Measurements from ENCODE around the gene HSD3B7.

HSD3B7 gene

DNA sequence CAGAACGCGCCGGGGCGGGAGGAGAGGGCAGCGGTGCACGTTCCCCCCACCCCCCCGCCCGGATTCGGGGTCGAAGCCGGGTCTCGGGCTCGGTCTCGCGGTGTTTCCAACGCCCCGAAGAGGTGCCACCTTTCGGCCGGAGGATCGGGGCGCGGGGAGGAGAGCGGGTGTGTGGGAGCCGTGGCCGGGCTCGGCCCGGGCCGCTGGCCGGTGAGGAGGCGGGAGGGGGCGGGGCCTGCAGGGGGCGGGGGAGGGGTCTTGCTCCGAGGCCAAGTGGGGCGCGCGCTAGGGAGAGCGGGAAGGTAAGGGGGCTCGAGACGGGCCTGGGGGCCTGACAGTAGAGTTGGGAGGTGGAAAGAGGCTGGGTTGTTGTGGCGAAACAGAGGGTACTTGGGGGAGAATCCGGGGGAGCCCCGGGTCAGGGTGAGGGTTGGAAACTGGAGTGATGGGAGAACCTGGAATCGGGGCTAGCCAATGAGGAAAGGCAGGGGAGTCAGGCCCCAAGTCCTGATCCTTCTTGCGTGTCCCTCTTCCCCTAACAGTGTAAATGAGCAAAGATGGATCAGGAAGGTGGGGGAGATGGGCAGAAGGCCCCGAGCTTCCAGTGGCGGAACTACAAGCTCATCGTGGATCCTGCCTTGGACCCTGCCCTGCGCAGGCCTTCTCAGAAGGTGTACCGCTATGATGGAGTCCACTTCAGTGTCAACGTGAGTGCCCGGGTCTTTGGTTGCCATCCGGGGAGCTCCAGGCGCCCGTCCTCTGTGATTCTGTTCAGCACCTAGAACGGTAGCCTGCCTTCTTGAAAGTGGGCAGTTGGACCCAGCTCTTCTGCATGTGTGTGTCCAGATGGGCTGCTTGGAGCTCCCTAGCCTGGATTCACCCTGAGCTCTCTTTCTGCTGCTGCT lies 26.6 kb upstream of the HSD3B7 start:
- TF ChIP-seq, protein P1, sequence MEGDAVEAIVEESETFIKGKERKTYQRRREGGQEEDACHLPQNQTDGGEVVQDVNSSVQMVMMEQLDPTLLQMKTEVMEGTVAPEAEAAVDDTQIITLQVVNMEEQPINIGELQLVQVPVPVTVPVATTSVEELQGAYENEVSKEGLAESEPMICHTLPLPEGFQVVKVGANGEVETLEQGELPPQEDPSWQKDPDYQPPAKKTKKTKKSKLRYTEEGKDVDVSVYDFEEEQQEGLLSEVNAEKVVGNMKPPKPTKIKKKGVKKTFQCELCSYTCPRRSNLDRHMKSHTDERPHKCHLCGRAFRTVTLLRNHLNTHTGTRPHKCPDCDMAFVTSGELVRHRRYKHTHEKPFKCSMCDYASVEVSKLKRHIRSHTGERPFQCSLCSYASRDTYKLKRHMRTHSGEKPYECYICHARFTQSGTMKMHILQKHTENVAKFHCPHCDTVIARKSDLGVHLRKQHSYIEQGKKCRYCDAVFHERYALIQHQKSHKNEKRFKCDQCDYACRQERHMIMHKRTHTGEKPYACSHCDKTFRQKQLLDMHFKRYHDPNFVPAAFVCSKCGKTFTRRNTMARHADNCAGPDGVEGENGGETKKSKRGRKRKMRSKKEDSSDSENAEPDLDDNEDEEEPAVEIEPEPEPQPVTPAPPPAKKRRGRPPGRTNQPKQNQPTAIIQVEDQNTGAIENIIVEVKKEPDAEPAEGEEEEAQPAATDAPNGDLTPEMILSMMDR (IDR thresholded peaks at IDR 0.05; ENCODE audit: insufficient read depth, missing control alignments): no peak
- DNase-seq (ENCODE audit: insufficient read length, low spot score) (peak; percentile 80), FAIRE-seq (no peak)

GRCh38 chr16:30961384-30961783 lies 23.6 kb upstream of the HSD3B7 start:
- no peak for FAIRE-seq

GRCh38 chr16:30963925-30964511 lies 21.0 kb upstream of the HSD3B7 start:
- no peak for FAIRE-seq

More at GRCh38 chr16:30961384-30961783, 23.6 kb upstream of the HSD3B7 start:
- DNase-seq (ENCODE audit: insufficient read length, low spot score): no peak
- TF ChIP-seq, protein P1 (IDR thresholded peaks at IDR 0.05; ENCODE audit: insufficient read depth, missing control alignments): no peak

DNA sequence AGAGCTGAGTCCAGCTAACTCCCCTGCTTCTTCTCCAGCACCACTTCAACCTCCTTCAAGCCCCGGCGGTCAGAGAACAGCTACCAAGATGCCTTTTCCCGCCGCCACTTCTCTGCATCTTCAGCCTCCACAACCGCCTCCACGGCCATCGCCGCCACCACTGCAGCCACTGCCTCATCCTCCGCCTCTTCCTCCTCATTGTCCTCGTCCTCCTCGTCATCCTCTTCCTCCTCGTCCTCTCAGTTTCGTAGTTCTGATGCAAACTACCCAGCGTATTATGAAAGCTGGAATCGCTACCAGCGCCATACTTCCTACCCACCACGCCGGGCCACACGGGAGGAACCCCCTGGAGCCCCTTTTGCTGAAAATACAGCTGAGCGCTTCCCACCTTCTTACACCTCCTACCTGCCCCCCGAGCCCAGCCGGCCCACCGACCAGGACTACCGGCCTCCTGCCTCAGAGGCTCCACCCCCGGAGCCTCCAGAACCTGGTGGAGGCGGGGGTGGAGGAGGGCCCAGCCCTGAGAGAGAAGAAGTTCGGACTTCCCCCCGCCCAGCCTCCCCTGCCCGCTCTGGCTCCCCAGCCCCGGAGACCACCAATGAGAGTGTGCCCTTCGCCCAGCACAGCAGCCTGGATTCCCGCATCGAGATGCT lies 20.3 kb upstream of the HSD3B7 start:
- FAIRE-seq (no peak), DNase-seq (ENCODE audit: insufficient read length, low spot score) (no peak)
- TF ChIP-seq, protein P1 (IDR thresholded peaks at IDR 0.05; ENCODE audit: insufficient read depth, missing control alignments): no peak

More at GRCh38 chr16:30963925-30964511, 21.0 kb upstream of the HSD3B7 start:
- DNase-seq (ENCODE audit: insufficient read length, low spot score): no peak
- TF ChIP-seq, protein P1 (IDR thresholded peaks at IDR 0.05; ENCODE audit: insufficient read depth, missing control alignments): no peak

GRCh38 chr16:30965436-30965835 lies 19.6 kb upstream of the HSD3B7 start:
- DNase-seq (ENCODE audit: insufficient read length, low spot score) (no peak), FAIRE-seq (no peak)

DNA sequence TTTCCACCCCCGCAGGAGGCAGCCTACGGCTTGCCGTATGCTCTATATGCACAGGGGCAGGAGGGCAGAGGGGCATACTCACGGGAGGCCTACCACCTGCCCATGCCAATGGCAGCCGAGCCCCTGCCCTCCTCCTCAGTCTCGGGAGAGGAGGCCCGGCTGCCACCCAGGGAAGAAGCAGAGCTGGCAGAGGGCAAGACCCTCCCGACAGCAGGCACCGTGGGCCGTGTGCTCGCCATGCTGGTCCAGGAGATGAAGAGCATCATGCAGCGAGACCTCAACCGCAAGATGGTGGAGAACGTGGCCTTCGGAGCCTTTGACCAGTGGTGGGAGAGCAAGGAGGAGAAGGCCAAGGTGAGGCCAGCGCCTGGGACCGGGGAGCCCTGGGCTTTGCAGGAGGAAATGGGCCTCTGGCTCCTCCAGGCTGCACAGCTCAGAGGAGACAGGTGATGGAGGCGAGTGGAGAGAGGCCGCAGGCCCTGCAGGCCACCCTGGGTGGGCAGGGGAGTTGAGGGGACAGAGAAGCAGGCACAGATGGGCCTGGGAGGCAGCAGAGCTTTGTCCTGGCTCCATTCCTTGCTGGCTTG lies 18.9 kb upstream of the HSD3B7 start:
- no peak for DNase-seq (ENCODE audit: insufficient read length, low spot score)
- TF ChIP-seq, protein P1 (IDR thresholded peaks at IDR 0.05; ENCODE audit: insufficient read depth, missing control alignments): no peak
- no peak for FAIRE-seq

More at GRCh38 chr16:30965436-30965835, 19.6 kb upstream of the HSD3B7 start:
- TF ChIP-seq, protein P1 (IDR thresholded peaks at IDR 0.05; ENCODE audit: insufficient read depth, missing control alignments): no peak

Data from D721Med (cell line).